ENCODE results near the gene GAGE12D. TPM values are rescaled to one million over a fixed set of nuclear protein-coding genes. Genes with fewer than 3 reads are reported as not detected.
A peak's percentile ranks its signal among the peaks of the same experiment; 100 is the strongest.
"Not testable (repeated sequence)": the region's sequence is repeated elsewhere in the genome, so short reads cannot be mapped to it uniquely, and the experiment has no call there.

Gene GAGE12D
- total RNA-seq: not detected
- long read RNA-seq: 0 reads

GRCh38 chrX:49541433-49541832 lies at the start of gene GAGE12D:
GAGE12D (plus strand) TSS chrX:49541733; CDS start chrX:49542888, 1,155 bp downstream.
- not testable (repeated sequence) for DNase-seq (ENCODE audit: low spot score)

- not testable (repeated sequence) for DNase-seq (ENCODE audit: low spot score)
Observed at GRCh38 chrX:49531877-49532276, 9.7 kb upstream of the GAGE12D start, which contains the start of gene GAGE12C. GAGE12C (plus strand) TSS chrX:49532177; CDS start chrX:49533332, 1,155 bp downstream.

GRCh38 chrX:49550989-49551388 lies 9.5 kb downstream of the GAGE12D start, which contains the start of gene GAGE12E:
GAGE12E (plus strand) TSS chrX:49551289; CDS start chrX:49552444, 1,155 bp downstream.
- not testable (repeated sequence) for DNase-seq (ENCODE audit: low spot score)

- DNase-seq (ENCODE audit: low spot score): not testable (repeated sequence)
Observed at GRCh38 chrX:49560542-49560941, 19.0 kb downstream of the GAGE12D start, which contains the start of gene GAGE12F. GAGE12F (plus strand) TSS chrX:49560842; CDS start chrX:49561997, 1,155 bp downstream.

- peak; percentile 80 for DNase-seq (ENCODE audit: low spot score)
Observed at GRCh38 chrX:49568728-49569127, 27.2 kb downstream of the GAGE12D start.

GRCh38 chrX:49569152-49569551 lies 27.6 kb downstream of the GAGE12D start:
- peak; percentile 41 for DNase-seq (ENCODE audit: low spot score)

GRCh38 chrX:49570100-49570499 lies 28.6 kb downstream of the GAGE12D start, which contains the start of gene GAGE12G:
GAGE12G (plus strand) TSS chrX:49570400; CDS start chrX:49571555, 1,155 bp downstream.
- DNase-seq (ENCODE audit: low spot score): not testable (repeated sequence)

- not testable (repeated sequence) for DNase-seq (ENCODE audit: low spot score)
Observed at GRCh38 chrX:49579649-49580048, 38.1 kb downstream of the GAGE12D start, which contains the start of gene GAGE12H. GAGE12H (plus strand) TSS chrX:49579949; CDS start chrX:49581104, 1,155 bp downstream.

- not testable (repeated sequence) for DNase-seq (ENCODE audit: low spot score)
Observed at GRCh38 chrX:49589196-49589595, 47.7 kb downstream of the GAGE12D start, which contains the start of gene GAGE2A. GAGE2A (plus strand) TSS chrX:49589496; CDS start chrX:49590651, 1,155 bp downstream.

GRCh38 chrX:49589769-49590478 lies 48.4 kb downstream of the GAGE12D start:
- DNase-seq (ENCODE audit: low spot score): peak; percentile 94

GRCh38 chrX:49590488-49590887 lies 49.0 kb downstream of the GAGE12D start:
- DNase-seq (ENCODE audit: low spot score): not testable (repeated sequence)

Other genes starting within 250 kb of the GAGE12D start
- gene GAGE10, start 238.1 kb upstream of the GAGE12D start, total RNA-seq: not detected
- gene GAGE12J, start 219.7 kb upstream of the GAGE12D start, total RNA-seq: not detected
- gene GAGE13, start 210.2 kb upstream of the GAGE12D start, total RNA-seq: not detected
- not detected for gene GAGE12C, start 9.6 kb upstream of the GAGE12D start, total RNA-seq
- gene GAGE12E, start 9.6 kb downstream of the GAGE12D start, total RNA-seq: not detected
- not detected for gene GAGE12F, start 19.1 kb downstream of the GAGE12D start, total RNA-seq
- not detected for gene GAGE12G, start 28.7 kb downstream of the GAGE12D start, total RNA-seq
- not detected for gene GAGE12H, start 38.2 kb downstream of the GAGE12D start, total RNA-seq
- gene GAGE2A, start 47.8 kb downstream of the GAGE12D start, total RNA-seq: not detected
- gene GAGE1, start 57.3 kb downstream of the GAGE12D start, total RNA-seq: not detected
- not detected for gene PAGE1, start 154.3 kb downstream of the GAGE12D start, total RNA-seq